GM12801 (cell line): ENCODE measurements around the gene SORBS2.

Source experiments
- CTCF ChIP-seq: IDR thresholded peaks from one replicate; pipeline ENCODE4 v1.5.1; 2011; ENCODE audit warnings: control low read depth; ENCODE audit not compliant: insufficient read length; ENCODE audit errors: extremely low read depth

Gene SORBS2

GRCh38 chr4:185846505-185847150 lies 34.6 kb upstream of the SORBS2 start:
- no peak for TF ChIP-seq CTCF

GRCh38 chr4:185845966-185846365 lies 34.0 kb upstream of the SORBS2 start:
- no peak for TF ChIP-seq CTCF

GRCh38 chr4:185841451-185841850 lies 29.5 kb upstream of the SORBS2 start:
- TF ChIP-seq CTCF, result no peak

GRCh38 chr4:185840953-185841352 lies 29.0 kb upstream of the SORBS2 start:
- no peak for TF ChIP-seq CTCF

GRCh38 chr4:185840201-185840600 lies 28.2 kb upstream of the SORBS2 start:
- TF ChIP-seq CTCF, result no peak

GRCh38 chr4:185839770-185840169 lies 27.8 kb upstream of the SORBS2 start:
- TF ChIP-seq CTCF, result no peak

- no peak for TF ChIP-seq CTCF
These were observed 27.3 kb upstream of the SORBS2 start for GRCh38 chr4:185839194-185839712.
